Measurements from ENCODE around the gene MAGI2.

Gene MAGI2

DNA sequence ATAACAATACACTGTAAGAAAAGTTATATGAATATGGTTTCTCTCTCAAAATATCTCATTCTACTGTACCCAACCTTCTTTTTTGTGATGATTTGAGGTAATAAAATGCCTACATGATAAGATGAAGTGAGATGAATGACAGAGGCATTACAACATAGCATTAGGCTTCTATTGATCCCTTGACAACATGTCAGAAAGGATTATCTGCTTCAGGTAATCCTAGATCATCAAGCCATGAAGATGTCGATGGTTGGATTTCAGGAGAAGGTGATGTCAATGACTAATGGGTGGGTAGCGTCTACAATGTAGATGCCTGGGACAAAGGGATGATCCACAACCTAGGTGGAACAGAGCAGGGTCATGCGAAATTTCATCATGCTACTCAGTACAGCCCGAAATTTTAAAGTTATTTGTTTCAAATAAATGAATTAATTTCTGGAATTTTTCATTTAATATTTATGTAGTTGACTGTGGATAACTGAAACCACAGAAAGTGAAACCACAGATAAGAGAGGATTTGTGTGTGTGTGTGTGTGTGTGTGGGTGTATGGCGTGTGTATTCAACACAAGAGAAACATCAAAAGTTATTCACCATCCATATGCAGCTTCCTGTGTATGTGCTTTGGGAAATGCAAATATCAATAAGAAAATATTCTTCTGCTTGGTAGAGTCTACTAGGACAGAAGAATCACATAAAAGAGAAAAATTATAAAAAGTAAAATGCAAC is 77.0 kb downstream of the MAGI2 start:
- DNase-seq (ENCODE audit: low spot score) = no peak

DNA sequence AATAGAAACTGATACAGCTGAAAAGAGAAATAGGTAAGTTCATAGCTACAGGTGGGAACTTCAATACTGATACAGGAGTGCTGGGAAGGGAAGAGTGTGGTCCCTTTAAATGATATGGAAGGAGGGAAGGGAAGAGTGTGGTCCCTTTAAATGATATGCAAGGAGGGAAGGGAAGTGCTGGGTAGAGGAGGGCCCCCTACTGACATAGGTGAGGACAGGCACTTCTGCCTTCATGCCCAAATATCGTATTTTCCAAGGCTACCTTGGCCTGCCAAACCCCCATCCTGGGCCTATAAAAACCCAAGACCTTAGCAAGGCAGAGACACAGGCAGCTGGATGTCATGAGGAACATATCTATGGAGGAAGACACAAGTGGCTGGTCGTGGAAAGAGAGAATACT is 92.3 kb downstream of the MAGI2 start:
- no peak for DNase-seq (ENCODE audit: low spot score)

DNA sequence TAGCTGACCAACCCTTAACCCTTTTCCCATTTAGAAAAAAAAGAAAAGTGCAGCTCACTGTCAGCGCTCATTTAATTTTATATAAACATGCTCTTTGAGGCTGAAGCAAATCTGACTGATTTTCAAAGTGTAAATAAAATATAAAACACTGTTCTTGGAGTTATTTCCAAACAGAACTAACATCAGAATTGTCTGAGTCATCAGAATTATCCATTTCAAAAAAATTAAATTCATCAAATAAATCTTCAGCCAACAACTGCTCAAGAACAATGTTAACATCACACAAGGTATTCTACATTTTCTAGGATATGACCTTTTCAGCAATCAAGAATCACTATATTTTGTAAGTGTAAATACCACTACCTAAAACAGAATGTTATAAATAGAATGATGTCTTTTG is 93.6 kb downstream of the MAGI2 start:
- no peak for DNase-seq (ENCODE audit: low spot score)

DNA sequence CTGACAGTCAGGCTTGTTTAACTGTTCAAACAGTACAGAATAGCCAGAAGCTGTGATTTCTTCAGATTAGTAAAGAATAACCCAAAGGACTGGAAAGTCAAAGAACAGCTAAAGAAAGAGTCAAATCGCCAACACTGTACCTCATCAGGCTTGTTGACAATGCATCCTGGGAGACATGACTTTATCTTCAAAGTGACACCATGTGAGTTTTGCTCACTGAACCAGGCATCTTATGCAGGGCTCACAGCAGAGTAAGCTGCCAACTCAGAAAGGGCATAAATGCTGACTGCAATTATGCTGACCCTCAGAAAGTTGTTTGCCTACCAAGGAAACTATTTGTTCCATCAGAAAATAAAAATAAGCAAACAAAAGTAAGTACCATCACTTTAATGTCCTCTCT is 96.4 kb downstream of the MAGI2 start:
- DNase-seq (ENCODE audit: low spot score) = no peak

DNA sequence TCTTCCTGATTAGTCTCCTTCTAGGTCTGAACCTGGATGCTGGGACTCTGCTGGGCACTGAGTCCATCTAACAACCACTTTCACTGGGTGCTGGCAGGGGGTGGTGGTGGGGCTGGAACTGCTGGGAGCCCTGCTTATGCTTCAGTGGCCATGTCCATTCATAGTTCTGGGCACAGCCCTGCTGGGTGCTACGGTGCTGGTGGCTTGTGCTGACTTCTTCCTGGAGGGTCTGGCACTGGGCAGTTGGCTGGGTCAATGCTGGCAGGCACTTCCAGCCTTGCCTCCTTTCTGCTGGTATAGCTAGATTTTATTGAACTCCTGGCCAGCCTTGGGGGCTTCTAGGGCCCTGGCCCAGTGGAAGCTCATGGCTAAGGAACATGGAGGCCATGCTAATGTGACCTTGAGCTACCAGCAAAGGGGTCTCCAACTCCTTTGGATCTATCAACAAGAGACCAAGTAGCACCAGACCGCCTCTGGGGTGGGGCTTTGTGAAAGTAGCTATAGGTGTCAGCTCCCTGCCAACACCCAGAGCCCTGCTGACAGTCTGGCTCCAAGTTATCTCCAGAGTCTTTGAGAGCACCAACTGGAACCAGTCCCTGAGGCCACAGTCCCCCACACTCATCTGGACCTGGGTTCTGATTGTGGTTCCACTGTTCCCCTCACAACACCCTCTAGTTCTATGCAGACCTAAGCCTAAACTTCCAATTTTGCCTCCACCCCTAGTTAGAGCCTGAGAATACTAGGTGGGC is 99.6 kb downstream of the MAGI2 start:
- DNase-seq (ENCODE audit: low spot score) = no peak

DNA sequence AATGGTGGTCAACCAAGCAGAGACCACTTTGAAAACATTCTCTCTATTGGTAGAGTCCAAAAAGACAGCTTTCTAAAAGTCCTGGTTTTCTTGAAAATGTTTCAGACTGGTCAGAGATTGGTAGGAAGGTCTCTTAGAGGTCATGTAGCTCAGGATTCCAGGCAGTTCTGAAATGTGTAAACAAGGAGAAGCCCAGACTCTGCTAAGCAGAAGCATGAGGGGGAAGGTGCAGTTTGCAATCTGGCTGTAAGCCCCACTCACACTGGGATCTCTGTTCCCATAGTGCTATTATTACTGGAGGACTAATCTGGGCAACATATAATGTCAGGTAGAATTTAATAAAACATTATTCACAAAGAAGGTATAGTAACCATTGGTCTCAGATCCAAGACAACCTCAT is 101.1 kb downstream of the MAGI2 start:
- DNase-seq (ENCODE audit: low spot score) = no peak

DNA sequence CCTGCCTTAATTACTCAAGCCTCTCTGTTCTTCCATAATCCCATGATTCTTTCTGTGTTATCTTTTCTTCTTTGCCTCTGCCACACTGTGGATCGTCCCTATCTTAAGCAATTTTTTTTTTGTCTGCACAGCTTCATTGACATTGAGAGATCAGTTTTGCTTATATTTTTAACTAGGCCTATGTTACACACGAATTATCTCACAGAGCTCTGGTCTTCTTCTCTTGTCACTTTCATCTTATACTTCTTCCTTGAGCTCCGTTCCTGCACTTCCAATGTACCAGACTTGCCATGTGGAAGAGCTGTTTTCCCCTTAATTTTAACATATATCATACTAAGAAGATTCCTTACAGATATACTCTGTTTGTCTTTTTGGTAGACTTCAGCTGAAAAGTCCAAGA is 106.1 kb downstream of the MAGI2 start:
- DNase-seq (ENCODE audit: low spot score) = no peak

DNA sequence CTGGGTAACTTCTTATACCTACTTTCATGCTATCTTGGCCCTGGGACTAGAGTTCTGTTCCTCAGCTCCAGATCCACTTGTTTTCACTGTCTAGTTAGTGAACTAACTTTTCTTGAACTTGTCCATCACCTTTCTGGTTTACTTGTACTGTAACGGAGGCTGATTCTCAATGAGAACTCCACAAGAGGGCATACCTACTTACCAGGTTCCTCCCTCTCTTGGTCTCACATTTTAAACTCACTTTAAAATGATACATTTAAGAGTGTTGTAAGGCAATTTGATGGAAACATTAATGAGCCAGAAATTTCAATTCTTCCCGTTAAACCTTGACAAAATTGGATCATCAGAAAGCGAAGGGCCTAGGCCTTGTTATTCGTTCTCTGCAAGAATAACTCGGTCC is 111.6 kb downstream of the MAGI2 start:
- no peak for DNase-seq (ENCODE audit: low spot score)

DNA sequence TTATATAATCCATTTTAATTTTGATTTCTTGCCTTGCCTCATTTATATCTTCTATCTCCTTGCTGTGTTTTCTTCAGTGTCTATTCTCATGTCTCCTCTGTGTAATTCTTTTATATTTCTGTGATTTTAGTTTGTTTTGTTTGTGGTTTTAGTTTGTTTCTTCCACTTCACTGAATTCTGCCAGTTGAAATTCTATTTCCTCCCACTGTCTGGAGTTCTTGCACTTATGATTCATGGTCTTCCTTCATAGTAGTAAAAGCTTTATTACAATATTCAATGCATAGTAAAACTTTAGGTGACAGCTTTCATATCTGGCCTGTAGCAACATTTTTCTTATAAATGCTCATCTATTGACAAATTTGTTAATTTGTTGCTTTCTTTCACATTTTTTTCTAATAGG is 113.3 kb downstream of the MAGI2 start:
- no peak for DNase-seq (ENCODE audit: low spot score)

DNA sequence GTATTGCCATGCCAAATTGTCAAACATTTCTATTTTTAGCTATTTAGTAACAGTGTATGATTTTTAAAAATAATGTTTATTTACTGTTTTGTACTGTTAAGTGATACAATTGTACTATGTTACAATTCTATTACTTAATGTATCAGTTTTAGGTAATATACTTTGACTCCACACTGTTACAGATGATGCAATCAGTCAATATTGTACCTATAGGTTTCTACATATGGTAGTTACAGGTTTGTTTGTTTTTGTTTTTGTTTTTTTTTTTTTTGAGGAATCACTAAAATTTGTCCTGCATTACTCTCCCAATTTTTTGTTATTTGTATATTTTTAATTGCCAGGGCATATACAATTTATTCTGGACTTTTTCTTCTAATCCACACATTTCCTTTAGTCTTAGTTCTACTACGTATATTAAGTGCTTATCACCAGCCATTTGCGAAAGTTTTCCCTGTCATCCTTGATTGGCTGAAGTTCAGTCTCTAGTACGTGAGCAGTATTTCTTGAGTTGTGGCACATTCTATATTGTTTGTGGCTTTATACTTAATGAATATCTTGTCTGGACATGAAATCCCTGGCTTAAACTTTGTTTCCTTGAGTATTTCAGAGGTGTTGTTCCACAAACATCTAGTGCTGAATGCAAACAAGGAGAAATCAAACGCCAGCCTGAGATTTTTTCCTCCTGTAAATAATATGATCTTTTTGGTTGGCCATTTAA is 114.1 kb downstream of the MAGI2 start:
- no peak for DNase-seq (ENCODE audit: low spot score)

DNA sequence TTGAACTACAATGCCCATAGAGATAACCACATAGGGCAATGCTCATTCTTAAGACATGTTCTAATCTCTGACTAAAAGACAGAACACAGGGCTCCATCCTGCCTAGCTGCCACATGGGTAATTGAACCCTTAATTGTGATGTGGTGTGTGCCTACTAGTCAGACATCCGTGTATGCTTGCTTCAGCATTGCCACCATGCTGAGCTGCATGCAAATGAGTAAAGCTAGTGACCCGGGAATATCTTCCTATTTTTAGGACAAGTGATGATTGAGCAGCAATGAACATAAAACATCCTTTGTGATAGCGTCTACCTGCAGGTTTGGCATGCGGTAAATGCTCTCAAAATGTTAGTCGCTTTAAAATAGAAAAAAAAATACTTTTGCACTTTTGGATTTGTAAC is 115.8 kb downstream of the MAGI2 start:
- DNase-seq (ENCODE audit: low spot score) = no peak

DNA sequence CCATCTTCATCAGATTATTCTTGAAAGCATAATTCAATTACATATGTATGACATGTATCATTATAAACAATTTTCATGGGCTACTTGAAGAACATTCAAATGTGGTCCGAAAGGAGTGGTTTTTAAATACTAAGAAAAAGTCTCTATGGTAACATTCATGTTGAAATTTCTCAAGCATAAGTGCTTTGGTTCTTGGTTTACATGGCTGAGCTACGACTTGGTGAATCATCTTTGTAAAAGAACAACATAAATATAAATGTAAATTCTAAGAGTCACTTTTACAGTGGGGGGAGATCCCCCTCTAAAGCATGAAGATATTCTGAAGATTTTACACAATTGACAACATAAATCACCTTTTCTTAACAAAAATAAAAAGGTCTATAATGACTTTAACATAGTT is 118.6 kb downstream of the MAGI2 start:
- DNase-seq (ENCODE audit: low spot score) = no peak

DNA sequence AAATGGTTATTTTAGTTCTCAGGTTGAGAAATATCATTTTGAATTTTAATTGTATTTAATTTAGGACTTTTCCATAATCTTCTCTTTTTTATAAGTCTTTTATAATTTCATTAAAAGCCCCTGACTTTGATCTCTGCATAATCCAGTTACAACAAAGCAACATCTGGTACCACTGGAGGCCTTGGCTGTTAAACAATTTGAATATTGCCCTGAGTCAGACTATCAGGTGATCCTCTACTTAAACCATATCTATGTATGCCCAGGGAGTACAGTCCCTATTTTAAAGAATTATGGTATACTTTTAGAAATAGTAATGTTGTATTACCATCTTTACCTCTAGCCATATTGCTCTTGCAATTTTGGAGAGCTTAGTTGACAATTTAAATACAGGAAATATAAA is 119.1 kb downstream of the MAGI2 start:
- DNase-seq (ENCODE audit: low spot score) = no peak

DNA sequence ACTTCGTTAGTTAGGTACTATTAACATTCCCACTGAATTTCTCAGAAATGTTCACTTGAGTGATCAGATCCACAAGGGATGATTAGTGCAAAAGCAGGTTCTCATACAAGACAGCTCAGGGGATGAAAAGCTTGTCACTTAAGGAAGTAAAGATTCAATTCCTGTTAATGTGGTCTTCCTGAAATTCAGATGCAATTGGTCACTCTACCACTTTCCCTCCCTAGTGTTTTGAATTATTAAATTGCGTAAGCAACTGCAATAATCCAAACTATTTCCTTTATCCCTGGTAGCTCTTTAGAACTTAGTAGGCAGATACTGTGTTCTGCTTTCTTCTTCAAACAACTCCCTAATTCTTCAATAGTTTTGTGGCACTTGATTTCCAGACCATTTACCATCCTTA is 121.4 kb downstream of the MAGI2 start:
- no peak for DNase-seq (ENCODE audit: low spot score)

DNA sequence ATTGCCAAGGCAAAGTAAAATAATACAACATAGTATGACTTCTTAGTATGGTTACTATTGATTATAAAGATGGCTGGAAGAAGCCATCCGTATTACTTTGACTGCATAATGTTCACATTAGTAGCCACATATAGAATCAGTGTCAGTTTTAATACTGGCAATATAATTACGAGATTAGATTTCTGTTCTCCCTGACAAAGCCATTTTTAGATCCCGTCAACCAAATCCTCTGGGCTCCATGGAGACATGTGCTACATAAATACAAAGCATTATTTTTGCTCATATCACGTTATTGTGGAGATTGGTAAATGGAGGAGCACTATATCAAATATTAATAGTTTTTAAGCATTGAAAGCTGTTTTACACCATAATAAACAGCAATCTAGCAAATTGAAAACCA is 124.0 kb downstream of the MAGI2 start:
- DNase-seq (ENCODE audit: low spot score) = no peak

DNA sequence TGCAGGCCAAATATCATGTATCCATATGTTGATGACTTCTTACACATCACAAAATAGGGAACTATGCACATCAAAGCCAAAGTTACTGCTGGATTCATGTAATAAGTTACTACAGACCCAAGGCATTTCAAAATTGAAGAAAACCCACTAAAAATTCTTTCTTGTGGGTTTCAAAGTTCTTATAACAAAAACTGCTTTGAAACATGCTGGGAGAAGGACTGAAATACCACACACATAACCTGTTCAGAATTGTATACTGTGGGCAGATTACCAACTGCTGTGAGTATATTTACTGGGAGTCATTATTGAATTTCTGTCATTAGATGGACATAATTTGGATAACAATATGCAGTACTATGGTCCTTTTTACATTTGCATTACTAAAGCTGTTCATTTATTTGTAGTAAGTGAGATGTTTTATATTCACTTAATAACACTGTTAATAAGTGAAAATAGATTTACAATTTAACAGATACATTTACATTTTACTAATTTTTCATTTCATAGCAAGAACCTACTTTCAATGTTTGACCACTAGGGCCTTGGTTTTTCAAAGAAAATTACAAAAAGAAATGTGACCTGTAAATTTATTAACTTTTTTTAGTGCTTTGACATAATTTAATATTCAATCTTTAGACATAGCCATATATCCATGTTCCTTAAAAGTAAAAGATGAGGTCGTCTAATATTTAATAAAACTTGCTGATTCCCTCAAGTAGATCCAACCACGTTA is 132.6 kb downstream of the MAGI2 start:
- DNase-seq (ENCODE audit: low spot score) = no peak

DNA sequence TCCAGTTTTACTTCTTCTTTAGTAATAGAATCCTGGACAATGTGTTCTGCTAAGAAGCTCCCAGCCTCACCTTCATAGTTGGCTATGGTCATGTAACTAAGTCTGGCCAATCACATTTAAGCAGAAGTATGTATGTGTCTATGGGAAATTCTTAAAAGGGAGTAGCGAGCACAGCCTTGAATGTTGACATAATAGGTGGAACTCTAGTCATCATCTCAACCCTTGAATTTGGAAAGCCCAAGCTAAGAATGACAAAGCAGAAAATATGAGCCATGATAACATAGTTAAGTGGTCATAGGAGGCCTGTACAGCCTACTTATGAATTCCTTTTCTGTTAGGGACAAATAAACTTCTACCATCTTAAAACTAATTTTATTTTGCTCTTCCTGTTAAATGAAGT is 134.1 kb downstream of the MAGI2 start:
- no peak for DNase-seq (ENCODE audit: low spot score)

DNA sequence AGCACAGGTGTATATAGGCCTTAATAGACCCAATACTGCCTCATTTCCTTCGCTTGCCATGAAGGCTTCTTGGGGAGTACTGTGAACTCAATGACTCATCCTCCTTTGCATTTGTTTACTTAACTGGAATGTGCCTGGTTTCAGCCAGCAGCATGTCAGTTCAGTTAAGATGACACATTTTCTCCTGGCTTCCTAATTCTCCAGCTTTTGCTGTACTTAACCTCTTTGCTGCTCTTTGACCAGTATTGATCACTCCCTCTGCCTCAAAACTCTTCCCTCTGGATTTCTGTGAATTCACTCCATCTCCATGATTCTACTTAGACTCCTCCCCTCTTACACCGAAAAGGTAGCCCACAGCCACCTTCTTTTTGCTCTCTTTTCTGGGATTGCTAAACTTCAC is 135.7 kb downstream of the MAGI2 start:
- no peak for DNase-seq (ENCODE audit: low spot score)

DNA sequence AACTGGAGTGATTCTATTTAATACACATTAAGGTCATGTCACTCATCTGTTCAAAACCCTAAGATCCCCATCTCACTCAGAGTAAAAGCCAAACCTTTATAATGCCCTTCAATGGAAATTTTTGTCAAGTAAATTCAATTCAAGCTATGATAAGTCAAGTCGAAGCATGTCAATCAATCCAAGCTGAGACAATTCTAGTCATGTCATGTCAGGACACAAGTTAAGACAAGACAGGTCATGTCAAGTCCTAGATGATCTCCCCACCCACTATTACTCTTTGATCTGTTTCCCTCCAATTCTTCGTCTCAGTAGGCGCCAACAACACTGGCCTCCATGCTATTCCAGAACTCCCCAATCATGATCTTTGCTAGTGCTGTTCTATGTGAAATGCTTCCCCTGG is 141.4 kb downstream of the MAGI2 start:
- DNase-seq (ENCODE audit: low spot score) = no peak

DNA sequence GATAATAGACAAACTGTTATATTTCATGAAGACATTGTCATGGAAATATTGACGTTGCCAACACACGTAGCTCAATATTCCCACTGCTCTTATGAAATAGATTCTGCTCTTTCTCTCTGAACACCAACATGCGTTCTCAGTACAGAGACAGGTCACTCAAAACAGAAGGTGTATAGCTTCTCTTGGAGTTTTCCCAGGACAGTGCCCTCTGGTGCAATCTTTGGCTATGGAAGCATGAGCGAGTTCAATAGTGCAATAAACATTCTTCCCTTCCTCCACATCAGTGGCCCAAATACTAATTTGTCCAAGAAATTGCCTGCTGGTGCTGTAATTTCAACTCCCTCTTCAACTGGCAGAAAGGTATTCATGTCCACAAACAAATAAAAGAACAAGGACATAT is 145.3 kb downstream of the MAGI2 start:
- no peak for DNase-seq (ENCODE audit: low spot score)

DNA sequence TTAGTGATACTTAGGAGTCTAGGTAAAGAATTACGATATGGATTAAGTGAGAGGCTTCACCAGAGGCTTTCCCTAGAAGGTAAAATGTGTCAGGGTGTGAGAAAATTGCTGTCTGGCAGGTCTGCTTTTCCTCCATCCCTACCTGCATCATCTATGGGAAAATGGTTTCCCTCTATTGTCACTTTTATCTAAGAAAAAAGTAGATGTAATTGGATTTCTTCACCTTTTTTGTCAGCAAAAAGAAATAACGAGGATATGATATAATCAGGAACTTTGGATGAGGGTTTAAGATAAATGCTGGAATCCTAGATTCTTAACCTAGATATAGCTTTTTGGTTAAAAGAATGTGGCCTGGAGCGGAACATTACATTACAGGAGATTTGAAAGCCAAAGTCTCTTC is 146.1 kb downstream of the MAGI2 start:
- no peak for DNase-seq (ENCODE audit: low spot score)

DNA sequence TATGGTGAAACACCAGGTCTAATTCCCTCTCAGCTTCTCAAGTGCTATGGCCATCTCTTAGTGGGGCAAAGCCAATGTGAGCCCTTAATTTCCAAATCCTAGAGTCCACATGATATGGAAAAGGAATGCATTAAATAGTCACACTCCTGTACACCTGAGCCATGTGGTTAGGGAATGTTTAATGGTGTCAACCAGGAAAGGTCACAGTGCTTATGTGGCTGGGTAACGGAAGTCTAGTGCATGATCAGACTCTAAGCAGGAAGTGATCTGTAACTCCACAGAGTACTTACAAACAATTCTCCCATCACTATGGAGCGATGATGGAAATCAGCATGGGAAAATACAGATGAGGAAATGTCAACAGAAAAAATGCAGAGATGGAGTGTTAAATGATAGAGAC is 148.8 kb downstream of the MAGI2 start:
- no peak for DNase-seq (ENCODE audit: low spot score)

DNA sequence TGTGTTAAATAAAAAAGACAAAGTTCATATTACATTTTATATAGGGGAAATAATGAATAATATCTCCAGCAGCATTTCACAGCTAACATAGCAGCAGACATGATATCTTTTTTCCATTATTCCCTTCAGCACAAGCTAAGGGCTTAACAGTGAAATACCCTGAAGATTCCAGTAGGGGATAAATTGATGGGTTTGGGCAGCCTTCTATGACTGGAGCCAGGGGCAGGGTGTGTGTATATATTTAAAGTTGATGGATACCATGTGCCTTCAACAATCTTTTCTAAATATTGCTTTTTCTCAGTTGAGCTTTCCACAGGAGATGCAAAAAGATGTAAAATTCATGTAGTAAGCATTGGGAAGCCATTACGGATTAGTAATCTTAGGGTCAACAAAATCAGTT is 151.2 kb downstream of the MAGI2 start:
- no peak for DNase-seq (ENCODE audit: low spot score)

Measured in CD4-positive, alpha-beta T cell treated with Interleukin-15 for 4 hours (primary cell).